HG02970 (cell line): ENCODE data around the gene TINAG.
"Not testable (repeated sequence)": the region's sequence is repeated elsewhere in the genome, so short reads cannot be mapped to it uniquely, and the experiment has no call there.

Experiments
- ATAC-seq: cut with Tn5 transposase; IDR thresholded peaks from one replicate; pipeline ENCODE4 v1.9.1; 2021; ENCODE audit warnings: mild to moderate bottlenecking, moderate library complexity, moderate number of reproducible peaks; ENCODE audit not compliant: unreplicated experiment, low FRiP score

TINAG gene

GRCh38 chr6:54301770-54302169 lies 6.5 kb upstream of the TINAG start:
- ATAC-seq, result no peak

GRCh38 chr6:54307439-54307910 lies 766 bp upstream of the TINAG start:
- ATAC-seq, result peak; percentile 64

- ATAC-seq, result no peak
These were observed 710 bp downstream of the TINAG start for GRCh38 chr6:54308986-54309315.

- ATAC-seq, result no peak
These were observed 2.3 kb downstream of the TINAG start for GRCh38 chr6:54310377-54311152.

- ATAC-seq, result no peak
These were observed 7.4 kb downstream of the TINAG start for GRCh38 chr6:54315656-54316055.

GRCh38 chr6:54320871-54321270 lies 12.6 kb downstream of the TINAG start:
- no peak for ATAC-seq

- no peak for ATAC-seq
These were observed 19.4 kb downstream of the TINAG start for GRCh38 chr6:54327631-54328030.

- ATAC-seq, result not testable (repeated sequence)
These were observed 23.3 kb downstream of the TINAG start for GRCh38 chr6:54331571-54331970.

GRCh38 chr6:54335871-54336270 lies 27.6 kb downstream of the TINAG start:
- ATAC-seq, result no peak

GRCh38 chr6:54353975-54354374 lies 45.7 kb downstream of the TINAG start:
- no peak for ATAC-seq

- no peak for ATAC-seq
These were observed 46.4 kb downstream of the TINAG start for GRCh38 chr6:54354608-54355007.

GRCh38 chr6:54357141-54357540 lies 48.9 kb downstream of the TINAG start:
- ATAC-seq, result no peak

GRCh38 chr6:54361188-54361587 lies 52.9 kb downstream of the TINAG start:
- ATAC-seq, result no peak

- ATAC-seq, result no peak
These were observed 53.5 kb downstream of the TINAG start for GRCh38 chr6:54361734-54362133.

GRCh38 chr6:54366667-54367327 lies 58.6 kb downstream of the TINAG start:
- no peak for ATAC-seq

GRCh38 chr6:54377776-54378175 lies 69.5 kb downstream of the TINAG start:
- ATAC-seq, result no peak

- no peak for ATAC-seq
These were observed 78.1 kb downstream of the TINAG start for GRCh38 chr6:54386295-54386694.

- no peak for ATAC-seq
These were observed 82.1 kb downstream of the TINAG start for GRCh38 chr6:54390362-54390761.

GRCh38 chr6:54391577-54391976 lies 83.3 kb downstream of the TINAG start:
- ATAC-seq, result no peak

GRCh38 chr6:54403096-54403495 lies 94.9 kb downstream of the TINAG start:
- no peak for ATAC-seq

GRCh38 chr6:54404791-54405190 lies 96.5 kb downstream of the TINAG start:
- ATAC-seq, result no peak

GRCh38 chr6:54411767-54412166 lies 103.5 kb downstream of the TINAG start:
- ATAC-seq, result no peak
